Body of pancreas (tissue), 4 donors: Measurements from ENCODE around the gene POLN. TPM values are rescaled to one million over a fixed set of nuclear protein-coding genes. Genes with fewer than 3 reads are reported as not detected.

ENCODE experiments used
- ATAC-seq: fragments of 150-250 bp; one replicate; pipeline ENCODE4 v1.9.1; 2016
- DNase-seq, 4 donors: peaks; one replicate each; pipeline ENCODE4 v3.0.0-alpha.2; 2019
- H3K27ac ChIP-seq, 4 donors: fragments of 200-600 bp; sonication (generic); 1 replicate in 3 of 4; 2 replicates in 1 of 4; pipeline versions ENCODE4 v1.5.1 to v1.6.1; 2016 to 2019; ENCODE audit warnings: mild to moderate bottlenecking in 1 of 4, mixed read lengths in 1 of 4, moderate library complexity in 1 of 4
- H3K27me3 ChIP-seq, 2 donors: fragments of 200-600 bp; sonication (generic); one replicate each; pipeline ENCODE4 v1.6.0; 2016; ENCODE audit warnings: mild to moderate bottlenecking in 1 of 2
- H3K36me3 ChIP-seq, 2 donors: fragments of 200-600 bp; sonication (generic); replicated peaks in 1 of 2; 2 replicates each; pipeline ENCODE4 v1.5.1; 2016; ENCODE audit warnings: low read depth in 2 of 2; ENCODE audit not compliant: insufficient read depth in 1 of 2
- H3K4me1 ChIP-seq: fragments of 200-600 bp; sonication (generic); one replicate; pipeline ENCODE4 v1.6.0; 2016
- H3K4me3 ChIP-seq, 2 donors: fragments of 200-600 bp; sonication (generic); 1 replicate in 1 of 2; 2 replicates in 1 of 2; pipeline ENCODE4 v1.5.1; 2016 to 2019
- H3K9me3 ChIP-seq, 3 donors: fragments of 200-600 bp; sonication (generic); 1 replicate in 2 of 3; 2 replicates in 1 of 3; pipeline ENCODE4 v1.5.1; 2016
- CTCF ChIP-seq, 7 experiments: fragments of 450-650 bp in 4 of 7; fragments of 200-600 bp in 3 of 7; sonication (generic) in 3 of 7; IDR thresholded peaks; one replicate each; pipeline ENCODE4 v1.5.1; 2016 to 2019; ENCODE audit warnings: antibody characterized with exemption in 7 of 7
- POLR2A ChIP-seq, 3 donors: fragments of 450-650 bp; IDR thresholded peaks; one replicate each; pipeline ENCODE4 v1.6.1; 2016; ENCODE audit warnings: antibody characterized with exemption in 3 of 3, mild to moderate bottlenecking in 2 of 3
- WGBS, 2 donors: methylation state at CpG; one replicate each; pipeline ENCODE4 v1.1.5; 2017; 5-methylcytosine and 5-hydroxymethylcytosine counted together
- intact Hi-C: fragments of 100-400 bp; cut with DNase I; formaldehyde crosslinking; loops from one replicate; pipeline ENCODE4 v1.15.1; 2023
- total RNA-seq, 2 donors: library from RNA; depleted of rRNA; stranded (reverse); fragments of >200 nt; gene quantifications; one replicate each; pipeline ENCODE4 v1.1.0, GENCODE V29; 2016

Gene POLN
- total RNA-seq, 2 donors from 2014 or later, result 4.9 to 5.9 TPM

- H3K4me3 ChIP-seq, result no peak overlapping the region
- H3K36me3 ChIP-seq, result peaks cover 0 to 18% of the 10 kb centered on the region in 2 donors
- no peaks in the 10 kb centered on the region for H3K9me3 ChIP-seq
- TF ChIP-seq CTCF (IDR thresholded peaks at IDR 0.05), result no peak
- no peak for TF ChIP-seq POLR2A (IDR thresholded peaks at IDR 0.05)
- intact Hi-C loops, result no loop called here
- peaks cover 62% of the 10 kb centered on the region for H3K4me1 ChIP-seq
- H3K27me3 ChIP-seq, result no peaks in the 10 kb centered on the region
- ATAC-seq (peak; percentile 22), DNase-seq (peak; percentile 26 to 52 (median 28))
- 52 to 72% methylated on average over 5 to 8 of the region's 8 CpGs for WGBS, 2 donors
- H3K27ac ChIP-seq, result peak overlapping the region; percentile 47 to 90 (median 65)
Observed at GRCh38 chr4:2256156-2256731, 14.3 kb upstream of the POLN start.

GRCh38 chr4:2255501-2256155, 13.7 kb upstream of the POLN start:
- peak; percentile 51 for ATAC-seq
- peak overlapping the region in 3 of 4 donors; percentile 65 to 90 (median 65) for H3K27ac ChIP-seq
- DNase-seq, result peak; percentile 42 to 63 (median 44)
- no peak overlapping the region for H3K4me3 ChIP-seq
- 58 to 70% methylated on average over 4 to 18 of the region's 18 CpGs for WGBS, 2 donors
- H3K36me3 ChIP-seq, result peaks cover 0 to 24% of the 10 kb centered on the region in 2 donors
- peaks cover 58% of the 10 kb centered on the region for H3K4me1 ChIP-seq
- TF ChIP-seq POLR2A (IDR thresholded peaks at IDR 0.05) (peak in 1 of 3 donors; percentile 43), CTCF (IDR thresholded peaks at IDR 0.05) (no peak)
- no peaks in the 10 kb centered on the region for H3K9me3 ChIP-seq
- intact Hi-C loops, result no loop called here
- no peaks in the 10 kb centered on the region for H3K27me3 ChIP-seq

GRCh38 chr4:2254665-2255500, 13.0 kb upstream of the POLN start:
- Histone ChIP-seq H3K4me3 (no peak overlapping the region), H3K27me3 (no peaks in the 10 kb centered on the region), H3K9me3 (no peaks in the 10 kb centered on the region), H3K4me1 (peaks cover 51% of the 10 kb centered on the region), H3K27ac (peak overlapping the region in 3 of 4 donors; percentile 65 to 90 (median 65)), H3K36me3 (peaks cover 0 to 30% of the 10 kb centered on the region in 2 donors)
- ATAC-seq, result no peak
- TF ChIP-seq CTCF (IDR thresholded peaks at IDR 0.05) (no peak), POLR2A (IDR thresholded peaks at IDR 0.05) (no peak)
- intact Hi-C loops, result no loop called here
- 84 to 85% methylated on average over 32 of the region's 32 CpGs for WGBS, 2 donors
- DNase-seq, result peak in 2 of 4 donors; percentile 1 to 7

- intact Hi-C loops, result no loop called here
- Histone ChIP-seq H3K27ac (no peak overlapping the region), H3K9me3 (no peaks in the 10 kb centered on the region), H3K4me1 (peaks cover 36% of the 10 kb centered on the region), H3K4me3 (no peak overlapping the region), H3K27me3 (no peaks in the 10 kb centered on the region), H3K36me3 (peaks cover 0 to 35% of the 10 kb centered on the region in 2 donors)
- DNase-seq, result peak in 2 of 4 donors; percentile 1 to 10
- 84 to 85% methylated on average over 27 to 32 of the region's 32 CpGs for WGBS, 2 donors
- TF ChIP-seq POLR2A (IDR thresholded peaks at IDR 0.05), result no peak
- no peak for TF ChIP-seq CTCF (IDR thresholded peaks at IDR 0.05)
- ATAC-seq, result no peak
Observed at GRCh38 chr4:2253160-2254084, 11.5 kb upstream of the POLN start.
